NT2/D1 (cell line): Measurements from ENCODE around the gene ACO2.

Experiments
- YY1 ChIP-seq: IDR thresholded peaks from 2 replicates; pipeline ENCODE4 v1.6.1; 2011; ENCODE audit not compliant: insufficient read length, insufficient read depth
- ZNF274 ChIP-seq: IDR thresholded peaks from 2 replicates; pipeline ENCODE4 v1.6.1; 2011; ENCODE audit warnings: mild to moderate bottlenecking, low read depth, low read length

- no peak for TF ChIP-seq ZNF274
- TF ChIP-seq YY1 = no peak
Observed at GRCh38 chr22:41488076-41488475, 19.2 kb downstream of the ACO2 start.
